Panc1 (cell line): ENCODE data around the gene EPHB2. TPM values are rescaled to one million over a fixed set of nuclear protein-coding genes. Genes with fewer than 3 reads are reported as not detected.

Experiments used
- ATAC-seq: fragments of 200-7000 bp; cut with Tn5 transposase; 2 replicates; pipeline ENCODE4 v1.9.1; 2020; ENCODE audit warnings: mild to moderate bottlenecking, moderate library complexity
- BruUV-seq: library from RNA; stranded (reverse); fragments of 400-500 nt; replicated peaks from 2 replicates; lab custom pipeline; 2021; lab: Mats Ljungman, UMichigan
- CTCF ChIA-PET: fragments of 300-600 bp; sonication (Branson Sonifier 250); formaldehyde crosslinking; loops from one replicate; lab custom pipeline; 2022; ENCODE audit warnings: antibody characterized with exemption; lab: Charles Lee
- POLR2A ChIA-PET: fragments of 300-600 bp; sonication (Branson Sonifier 250); formaldehyde crosslinking; loops from one replicate; lab custom pipeline; 2022; ENCODE audit warnings: antibody characterized with exemption; lab: Charles Lee
- DNase-seq: peaks from one replicate; pipeline ENCODE4 v3.0.0-alpha.2; 2010; ENCODE audit warnings: low read depth, low spot score
- H3K27ac ChIP-seq: 2 replicates; pipeline ENCODE4 v1.5.1; 2011; ENCODE audit warnings: mild to moderate bottlenecking, low read length, inconsistent platforms
- H3K27me3 ChIP-seq: fragments of 200-500 bp; sonication (Bioruptor generic); 2 replicates; pipeline ENCODE4 v1.6.0; 2014; ENCODE audit warnings: low read length, inconsistent platforms; ENCODE audit not compliant: control insufficient read depth, insufficient read depth
- H3K36me3 ChIP-seq: fragments of 200-500 bp; sonication (Bioruptor generic); 2 replicates; pipeline ENCODE4 v1.5.1; 2014; ENCODE audit warnings: inconsistent platforms, mild to moderate bottlenecking, low read length, moderate library complexity; ENCODE audit not compliant: control insufficient read depth, insufficient read depth
- H3K4me1 ChIP-seq: 2 replicates; pipeline ENCODE4 v1.5.1; 2011; ENCODE audit warnings: inconsistent platforms, mild to moderate bottlenecking, low read length, moderate library complexity; ENCODE audit not compliant: control insufficient read depth, insufficient read depth
- H3K4me3 ChIP-seq, 2 experiments: 2 replicates each; pipeline ENCODE4 v1.5.1; 2011 to 2012; ENCODE audit warnings: low read depth in 2 of 2, low read length in 2 of 2, mild to moderate bottlenecking in 2 of 2, inconsistent platforms in 1 of 2, moderate library complexity in 1 of 2
- H3K9me3 ChIP-seq: fragments of 200-500 bp; sonication (Bioruptor generic); 2 replicates; pipeline ENCODE4 v1.5.1; 2014; ENCODE audit warnings: low read depth, mild to moderate bottlenecking, inconsistent platforms, low read length, moderate library complexity; ENCODE audit not compliant: control insufficient read depth, insufficient read depth
- POLR2AphosphoS5 ChIP-seq: IDR thresholded peaks from 2 replicates; pipeline ENCODE4 v1.6.1; 2012; ENCODE audit warnings: mild to moderate bottlenecking, low read depth, low read length, moderate library complexity
- SIN3A ChIP-seq: IDR thresholded peaks from 2 replicates; pipeline ENCODE4 v1.6.1; 2012; ENCODE audit warnings: low read depth, mild to moderate bottlenecking, low read length, moderate library complexity, borderline replicate concordance; ENCODE audit not compliant: insufficient read depth
- TCF7L2 ChIP-seq: IDR thresholded peaks from 2 replicates; pipeline ENCODE4 v1.6.1; 2011; ENCODE audit warnings: mild to moderate bottlenecking, low read depth, low read length, inconsistent platforms
- in situ Hi-C: cut with HindIII; loops from 2 replicates; pipeline ENCODE4 v1.10.0; 2016; ENCODE audit warnings: low sequenced_read_pairs, low pct_unique_long_range_greater_than_20kb
- intact Hi-C: fragments of 100-400 bp; cut with micrococcal nuclease; formaldehyde crosslinking; loops from one replicate; pipeline ENCODE4 v1.10.0; 2022; ENCODE audit not compliant: unreplicated experiment
- total RNA-seq: library from RNA; stranded (reverse); gene quantifications from one replicate; pipeline ENCODE4 v1.2.1, GENCODE V29; 2021; ENCODE audit not compliant: unreplicated experiment
- TF ChIP-seq, protein P1 (sequence below): fragments of 450-650 bp; IDR thresholded peaks from 2 replicates; pipeline ENCODE4 v1.5.1; 2017; ENCODE audit warnings: mild to moderate bottlenecking
- TF ChIP-seq, protein P2 (sequence below), 2 experiments: IDR thresholded peaks; 2 replicates each; pipeline ENCODE4 v1.6.1; 2011 to 2012; ENCODE audit warnings: low read depth in 2 of 2, control low read depth in 1 of 2, low read length in 1 of 2, mild to moderate bottlenecking in 1 of 2, moderate library complexity in 1 of 2; ENCODE audit not compliant: insufficient read depth in 1 of 2

EPHB2 gene
- total RNA-seq, 1 experiment from 2014 or later = 29.0 TPM

DNA sequence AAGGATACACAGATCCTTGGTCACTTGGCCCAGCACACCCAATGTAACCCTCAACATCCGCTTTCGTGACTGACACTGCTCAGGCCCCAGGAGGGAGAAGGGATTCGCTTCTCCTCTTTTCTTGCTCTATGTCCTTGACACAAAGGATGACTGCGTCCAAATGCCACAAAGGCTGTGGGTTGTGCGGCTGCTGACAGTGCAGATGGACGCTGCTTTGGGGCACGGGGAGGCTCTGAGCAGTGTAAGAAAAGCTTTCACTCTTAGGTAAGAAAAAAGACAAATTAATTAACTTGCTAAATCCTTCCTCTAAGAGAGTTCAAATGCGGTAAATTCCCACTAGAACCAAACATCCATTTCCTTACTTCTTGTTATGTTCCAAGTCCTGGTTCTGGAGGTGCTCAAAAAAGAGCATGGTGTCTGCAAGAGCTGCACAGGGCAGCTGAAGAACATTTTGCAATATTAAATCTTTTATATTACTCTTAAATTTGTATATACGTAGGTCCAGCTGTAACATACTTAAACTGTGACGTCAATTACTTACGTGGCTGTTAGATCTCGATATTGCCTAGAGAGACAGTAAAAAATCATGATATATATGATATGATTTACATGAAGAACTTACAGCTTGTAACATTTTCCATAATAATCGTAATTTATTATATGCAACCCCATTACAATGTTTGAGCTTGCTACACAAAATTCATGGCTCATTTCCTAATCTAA is 19.4 kb upstream of the EPHB2 start:
- no peak for TF ChIP-seq TCF7L2
- TF ChIP-seq, protein P1, sequence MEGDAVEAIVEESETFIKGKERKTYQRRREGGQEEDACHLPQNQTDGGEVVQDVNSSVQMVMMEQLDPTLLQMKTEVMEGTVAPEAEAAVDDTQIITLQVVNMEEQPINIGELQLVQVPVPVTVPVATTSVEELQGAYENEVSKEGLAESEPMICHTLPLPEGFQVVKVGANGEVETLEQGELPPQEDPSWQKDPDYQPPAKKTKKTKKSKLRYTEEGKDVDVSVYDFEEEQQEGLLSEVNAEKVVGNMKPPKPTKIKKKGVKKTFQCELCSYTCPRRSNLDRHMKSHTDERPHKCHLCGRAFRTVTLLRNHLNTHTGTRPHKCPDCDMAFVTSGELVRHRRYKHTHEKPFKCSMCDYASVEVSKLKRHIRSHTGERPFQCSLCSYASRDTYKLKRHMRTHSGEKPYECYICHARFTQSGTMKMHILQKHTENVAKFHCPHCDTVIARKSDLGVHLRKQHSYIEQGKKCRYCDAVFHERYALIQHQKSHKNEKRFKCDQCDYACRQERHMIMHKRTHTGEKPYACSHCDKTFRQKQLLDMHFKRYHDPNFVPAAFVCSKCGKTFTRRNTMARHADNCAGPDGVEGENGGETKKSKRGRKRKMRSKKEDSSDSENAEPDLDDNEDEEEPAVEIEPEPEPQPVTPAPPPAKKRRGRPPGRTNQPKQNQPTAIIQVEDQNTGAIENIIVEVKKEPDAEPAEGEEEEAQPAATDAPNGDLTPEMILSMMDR = no peak
- TF ChIP-seq, protein P2, sequence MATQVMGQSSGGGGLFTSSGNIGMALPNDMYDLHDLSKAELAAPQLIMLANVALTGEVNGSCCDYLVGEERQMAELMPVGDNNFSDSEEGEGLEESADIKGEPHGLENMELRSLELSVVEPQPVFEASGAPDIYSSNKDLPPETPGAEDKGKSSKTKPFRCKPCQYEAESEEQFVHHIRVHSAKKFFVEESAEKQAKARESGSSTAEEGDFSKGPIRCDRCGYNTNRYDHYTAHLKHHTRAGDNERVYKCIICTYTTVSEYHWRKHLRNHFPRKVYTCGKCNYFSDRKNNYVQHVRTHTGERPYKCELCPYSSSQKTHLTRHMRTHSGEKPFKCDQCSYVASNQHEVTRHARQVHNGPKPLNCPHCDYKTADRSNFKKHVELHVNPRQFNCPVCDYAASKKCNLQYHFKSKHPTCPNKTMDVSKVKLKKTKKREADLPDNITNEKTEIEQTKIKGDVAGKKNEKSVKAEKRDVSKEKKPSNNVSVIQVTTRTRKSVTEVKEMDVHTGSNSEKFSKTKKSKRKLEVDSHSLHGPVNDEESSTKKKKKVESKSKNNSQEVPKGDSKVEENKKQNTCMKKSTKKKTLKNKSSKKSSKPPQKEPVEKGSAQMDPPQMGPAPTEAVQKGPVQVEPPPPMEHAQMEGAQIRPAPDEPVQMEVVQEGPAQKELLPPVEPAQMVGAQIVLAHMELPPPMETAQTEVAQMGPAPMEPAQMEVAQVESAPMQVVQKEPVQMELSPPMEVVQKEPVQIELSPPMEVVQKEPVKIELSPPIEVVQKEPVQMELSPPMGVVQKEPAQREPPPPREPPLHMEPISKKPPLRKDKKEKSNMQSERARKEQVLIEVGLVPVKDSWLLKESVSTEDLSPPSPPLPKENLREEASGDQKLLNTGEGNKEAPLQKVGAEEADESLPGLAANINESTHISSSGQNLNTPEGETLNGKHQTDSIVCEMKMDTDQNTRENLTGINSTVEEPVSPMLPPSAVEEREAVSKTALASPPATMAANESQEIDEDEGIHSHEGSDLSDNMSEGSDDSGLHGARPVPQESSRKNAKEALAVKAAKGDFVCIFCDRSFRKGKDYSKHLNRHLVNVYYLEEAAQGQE (IDR thresholded peaks at IDR 0.05; ENCODE audit: insufficient read depth in 1 of 2, low read depth in 2 of 2, low read length in 1 of 2) = no peak
- TF ChIP-seq POLR2AphosphoS5 = no peak
- TF ChIP-seq SIN3A = no peak
- CTCF ChIA-PET = interaction anchor here (1.1 to 1.2 kb wide), 2 partner anchors 12 to 13 kb away, joined by 4 to 5 read pairs; no protein-coding TSS in a partner anchor
- intact Hi-C loops = no loop called here
- no TSS peak for BruUV-seq
- POLR2A ChIA-PET = no interaction called here
- Histone ChIP-seq H3K27me3 (no peaks in the 10 kb centered on the region), H3K4me3 (no peak overlapping the region), H3K9me3 (no peaks in the 10 kb centered on the region), H3K36me3 (no peaks in the 10 kb centered on the region), H3K27ac (no peak overlapping the region), H3K4me1 (no peaks in the 10 kb centered on the region)
- no peak for DNase-seq
- ATAC-seq = no peak
- in situ Hi-C loops = no loop called here

DNA sequence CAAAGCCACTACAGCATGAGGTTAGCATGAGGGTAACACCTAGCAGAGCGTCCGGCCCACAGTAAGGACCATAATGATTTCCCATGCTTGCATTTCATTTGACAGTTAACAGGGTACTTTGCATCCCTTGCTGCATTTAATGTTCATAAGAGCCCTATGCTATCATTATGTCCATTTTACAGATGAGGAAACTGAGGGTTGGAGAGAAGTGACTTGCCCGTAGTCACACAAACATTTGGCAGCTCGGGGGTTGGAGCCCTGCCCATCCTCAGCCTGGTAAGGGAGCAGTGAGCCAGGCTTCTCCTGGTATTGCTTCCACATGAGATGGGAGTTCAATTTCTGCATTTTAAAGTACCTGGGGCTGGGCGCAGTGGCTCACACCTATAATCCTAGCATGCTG is 16.5 kb upstream of the EPHB2 start:
- no peak overlapping the region for H3K27ac ChIP-seq
- no peak overlapping the region for H3K4me3 ChIP-seq
- no TSS peak for BruUV-seq
- TF ChIP-seq POLR2AphosphoS5 (no peak), SIN3A (no peak), TCF7L2 (no peak)
- TF ChIP-seq, protein P1 = no peak
- TF ChIP-seq, protein P2 (IDR thresholded peaks at IDR 0.05; ENCODE audit: insufficient read depth in 1 of 2, low read depth in 2 of 2, low read length in 1 of 2) = no peak
- CTCF ChIA-PET = no interaction called here
- intact Hi-C loops (no loop called here), in situ Hi-C loops (no loop called here)
- no peaks in the 10 kb centered on the region for H3K4me1 ChIP-seq
- POLR2A ChIA-PET = no interaction called here
- no peaks in the 10 kb centered on the region for H3K27me3 ChIP-seq
- no peak for DNase-seq
- no peaks in the 10 kb centered on the region for H3K9me3 ChIP-seq
- H3K36me3 ChIP-seq = no peaks in the 10 kb centered on the region
- ATAC-seq = no peak
